H1 (cell line): ENCODE data around the gene ELMO3. TPM values are rescaled to one million over a fixed set of nuclear protein-coding genes. Genes with fewer than 3 reads are reported as not detected.

Experiments used
- E2F6 ChIP-seq: IDR thresholded peaks from 2 replicates; pipeline ENCODE4 v1.6.1; 2012; ENCODE audit warnings: inconsistent platforms
- EGR1 ChIP-seq: IDR thresholded peaks from 2 replicates; pipeline ENCODE4 v1.6.1; 2011; ENCODE audit warnings: low read depth, low read length, borderline replicate concordance
- KDM4A ChIP-seq: IDR thresholded peaks from one replicate; pipeline ENCODE4 v1.7.1; 2012; ENCODE audit warnings: low read depth, mild to moderate bottlenecking, moderate library complexity, low read length, inconsistent platforms; ENCODE audit not compliant: severe bottlenecking
- MAFK ChIP-seq: IDR thresholded peaks from 2 replicates; pipeline ENCODE4 v1.6.1; 2012; ENCODE audit warnings: low read depth, mild to moderate bottlenecking, improper control_type of control experiment, low read length
- NRF1 ChIP-seq: IDR thresholded peaks from 2 replicates; pipeline ENCODE4 v1.6.1; 2011; ENCODE audit warnings: mild to moderate bottlenecking, low read depth, low read length, improper control_type of control experiment
- SUZ12 ChIP-seq: fragments of 200-600 bp; sonication (generic); IDR thresholded peaks from 2 replicates; pipeline ENCODE4 v1.6.1; 2012; ENCODE audit warnings: mild to moderate bottlenecking, inconsistent platforms, low read length, moderate library complexity, mixed read lengths
- TAF1 ChIP-seq: IDR thresholded peaks from 2 replicates; pipeline ENCODE4 v1.6.1; 2011; ENCODE audit warnings: mild to moderate bottlenecking, low read depth, low read length
- polyA plus RNA-seq, 7 experiments: library from polyadenylated mRNA; depleted of rRNA in 3 of 7; stranded (reverse) in 5 of 7; unstranded in 2 of 7; fragments of >200 nt in 5 of 7; fragments of 200-250 nt in 2 of 7; gene quantifications; 1 replicate in 5 of 7; 2 replicates in 1 of 7; 4 replicates in 1 of 7; pipeline versions ENCODE4 v1.2.1 to v1.2.3, GENCODE V29; 2011 to 2013; ENCODE audit warnings: missing spikeins in 2 of 7, mixed read lengths in 2 of 7
- total RNA-seq: library from RNA; stranded (reverse); fragmentation: NEBNext Ultra II Directional; extraction: Animal tissue kit (Norgen Biotek cat#: 25700); gene quantifications from 2 replicates; pipeline ENCODE4 v1.2.1, GENCODE V29; 2021
- TF ChIP-seq, protein P1 (sequence below): IDR thresholded peaks from 2 replicates; pipeline ENCODE4 v1.6.1; 2011; ENCODE audit warnings: low read length, improper control_type of control experiment

The ELMO3 gene
- total and polyA plus RNA-seq, 2 of the 8 experiments (the other 6 are each of a cell fraction or from before 2014, with no cell fraction given), result 9.6 to 10.9 TPM

- TF ChIP-seq NRF1 (peak; percentile 63), TAF1 (0 out of 2 replicates have a peak, but pooled peaks have one; percentile 38), EGR1 (peak; percentile 58; the same call in 1 of the 2 replicates), KDM4A (peak; percentile 62), SUZ12 (no peak), E2F6 (peak; percentile 67; the same call in 1 of the 2 replicates), MAFK (no peak)
- TF ChIP-seq, protein P1, sequence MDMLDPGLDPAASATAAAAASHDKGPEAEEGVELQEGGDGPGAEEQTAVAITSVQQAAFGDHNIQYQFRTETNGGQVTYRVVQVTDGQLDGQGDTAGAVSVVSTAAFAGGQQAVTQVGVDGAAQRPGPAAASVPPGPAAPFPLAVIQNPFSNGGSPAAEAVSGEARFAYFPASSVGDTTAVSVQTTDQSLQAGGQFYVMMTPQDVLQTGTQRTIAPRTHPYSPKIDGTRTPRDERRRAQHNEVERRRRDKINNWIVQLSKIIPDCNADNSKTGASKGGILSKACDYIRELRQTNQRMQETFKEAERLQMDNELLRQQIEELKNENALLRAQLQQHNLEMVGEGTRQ, result peak; percentile 43; the same call in 1 of the 2 replicates
Measured at GRCh38 chr16:67248401-67249177, 49.7 kb downstream of the ELMO3 start, which contains the start of gene SLC9A5 (continued).
